Hepatocyte (in vitro differentiated cells): ENCODE data around the gene XPO6.

ENCODE experiments used
- CTCF ChIP-seq: fragments of 200-600 bp; sonication (generic); IDR thresholded peaks from 2 replicates; pipeline ENCODE4 v1.5.1; 2016; ENCODE audit warnings: antibody characterized with exemption, mild to moderate bottlenecking; ENCODE audit not compliant: poor library complexity
- EZH2 ChIP-seq: fragments of 200-600 bp; sonication (generic); IDR thresholded peaks from 2 replicates; pipeline ENCODE4 v1.6.1; 2016; ENCODE audit warnings: antibody characterized with exemption, mild to moderate bottlenecking, borderline replicate concordance
- EZH2phosphoT487 ChIP-seq: fragments of 200-600 bp; sonication (generic); IDR thresholded peaks from one replicate; pipeline ENCODE4 v1.6.1; 2018; ENCODE audit warnings: antibody characterized with exemption, mild to moderate bottlenecking, low read depth, moderate library complexity; ENCODE audit not compliant: unreplicated experiment, severe bottlenecking

- TF ChIP-seq CTCF (no peak), EZH2 (no peak), EZH2phosphoT487 (no peak)
Observed at GRCh38 chr16:28219282-28219681, 7.5 kb upstream of the XPO6 start.
